HG02943 (cell line): ENCODE measurements around the gene PGA5.
"Not testable (repeated sequence)": the region's sequence is repeated elsewhere in the genome, so short reads cannot be mapped to it uniquely, and the experiment has no call there.

Experiments used
- ATAC-seq: cut with Tn5 transposase; IDR thresholded peaks from one replicate; pipeline ENCODE4 v1.9.1; 2021; ENCODE audit warnings: mild to moderate bottlenecking, low read depth, moderate library complexity; ENCODE audit not compliant: unreplicated experiment

PGA5 gene

DNA sequence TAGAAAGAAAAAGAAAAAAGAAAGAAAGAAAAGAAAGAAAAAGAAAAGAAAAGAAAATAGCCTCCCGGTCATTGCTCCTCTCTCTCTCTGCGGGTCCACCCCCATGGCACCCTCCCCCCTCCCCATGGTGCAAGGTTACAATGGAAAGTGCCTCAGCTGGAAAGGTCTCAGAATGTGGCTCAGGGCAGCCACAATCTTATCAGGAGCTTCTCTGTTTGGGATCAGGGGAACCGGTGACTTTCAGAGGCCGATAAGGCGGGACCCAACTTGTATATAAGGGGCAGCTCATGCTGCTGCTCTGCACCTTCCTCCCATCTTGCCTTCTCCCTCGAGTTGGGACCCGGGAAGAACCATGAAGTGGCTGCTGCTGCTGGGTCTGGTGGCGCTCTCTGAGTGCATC is at the start of gene PGA5:
Gene PGA5 (plus strand): TSS at position 301 of the 400 bp plus-strand sequence. CDS start 52 bp downstream, at position 353.
- not testable (repeated sequence) for ATAC-seq

DNA sequence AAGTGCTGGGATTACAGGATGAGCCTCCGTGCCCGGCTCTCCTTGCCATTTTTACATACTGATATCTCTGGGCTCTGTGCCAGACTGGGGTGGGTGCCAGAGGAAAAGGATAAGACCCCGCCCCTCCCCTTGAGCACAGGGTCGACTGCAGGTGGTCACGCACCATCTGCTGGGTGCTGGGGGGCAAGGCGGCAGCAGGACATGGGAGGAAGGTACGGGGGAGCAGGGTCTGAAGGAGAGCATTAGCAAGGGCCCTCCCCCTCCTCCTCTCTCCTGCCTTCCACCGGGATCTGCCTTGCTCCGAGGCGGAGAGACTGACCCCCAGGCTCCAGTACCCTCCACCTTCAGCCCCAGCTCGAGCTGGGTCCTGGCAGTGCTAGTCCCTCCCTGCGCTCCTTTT is 47.4 kb upstream of the PGA5 start:
- ATAC-seq = no peak

DNA sequence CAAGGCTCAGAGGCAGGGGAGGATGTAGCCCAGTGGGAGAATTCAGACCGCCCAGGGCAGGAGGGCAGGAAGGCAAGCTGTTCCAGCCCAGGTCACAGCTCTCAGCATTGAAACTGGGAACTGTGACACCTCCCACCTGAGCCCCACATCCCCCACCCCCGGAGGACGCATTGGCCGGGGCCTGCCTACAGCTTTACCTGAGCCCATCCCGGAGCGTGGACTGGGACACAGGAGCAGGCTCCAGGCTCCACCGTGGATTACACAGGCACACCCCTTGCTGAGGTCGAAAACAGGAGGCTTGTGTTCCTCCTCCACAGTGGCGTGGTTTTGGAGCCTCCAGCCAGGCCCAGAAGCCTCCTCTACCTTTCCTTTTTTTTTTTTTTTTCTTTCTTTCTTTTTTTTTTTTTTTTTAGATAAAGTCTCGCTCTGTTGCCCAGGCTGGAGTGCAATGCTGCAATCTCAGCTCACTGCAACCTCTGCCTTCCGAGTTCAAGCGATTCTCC is 46.8 kb upstream of the PGA5 start:
- no peak for ATAC-seq

DNA sequence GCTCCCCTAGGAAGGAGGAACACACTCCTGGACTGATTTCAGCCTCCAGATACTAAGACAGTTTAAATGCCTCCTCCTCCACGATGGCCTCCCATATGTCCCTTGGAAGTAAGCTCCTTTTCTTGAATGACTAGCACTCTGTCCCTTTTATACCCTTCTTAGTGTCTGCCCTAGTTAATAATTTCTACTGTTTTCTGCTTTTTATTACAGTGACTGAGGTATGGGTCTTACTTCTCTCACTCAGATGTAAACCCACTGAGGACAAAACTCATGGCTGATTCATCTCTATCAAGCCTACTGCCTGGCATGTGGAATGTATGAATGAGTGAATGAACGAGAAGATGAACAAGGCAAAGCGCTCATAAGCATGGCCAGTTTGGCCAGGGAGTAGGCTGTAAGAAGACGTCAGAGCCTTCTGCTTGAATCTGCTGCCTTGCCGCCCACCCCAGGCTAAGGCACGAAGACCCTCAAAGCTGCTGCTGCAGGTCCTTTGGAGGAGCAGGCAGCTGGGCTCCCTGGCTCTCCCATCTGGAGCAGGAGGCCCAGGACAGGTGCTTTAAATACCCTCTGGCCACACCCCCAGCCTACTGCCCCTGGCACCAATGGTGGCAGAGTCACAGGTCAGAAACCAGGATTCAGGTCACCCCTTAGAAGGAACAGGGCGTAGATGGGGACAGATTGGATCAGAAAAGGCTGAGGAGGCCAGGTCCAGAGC is 45.8 kb upstream of the PGA5 start:
- no peak for ATAC-seq

DNA sequence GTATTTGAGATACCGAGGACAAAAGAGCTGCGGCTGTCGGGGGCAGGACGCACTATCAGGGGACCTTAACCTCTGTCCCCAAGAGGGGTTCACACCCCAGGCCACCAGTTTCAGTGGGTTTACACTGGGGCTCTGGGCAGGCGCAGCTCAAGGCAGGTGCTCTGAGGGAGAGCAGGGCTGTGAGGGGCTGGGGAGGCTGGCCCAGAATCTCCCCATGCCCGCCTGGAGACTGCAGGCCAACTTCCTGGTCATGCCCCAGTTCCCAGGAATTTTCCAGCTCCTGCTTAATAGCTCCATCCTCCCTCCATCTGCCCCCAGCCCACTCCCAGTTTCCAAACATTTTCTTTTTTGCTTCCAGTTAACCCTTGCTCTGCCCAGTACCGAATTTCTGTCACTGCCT is 45.3 kb upstream of the PGA5 start:
- ATAC-seq = no peak

DNA sequence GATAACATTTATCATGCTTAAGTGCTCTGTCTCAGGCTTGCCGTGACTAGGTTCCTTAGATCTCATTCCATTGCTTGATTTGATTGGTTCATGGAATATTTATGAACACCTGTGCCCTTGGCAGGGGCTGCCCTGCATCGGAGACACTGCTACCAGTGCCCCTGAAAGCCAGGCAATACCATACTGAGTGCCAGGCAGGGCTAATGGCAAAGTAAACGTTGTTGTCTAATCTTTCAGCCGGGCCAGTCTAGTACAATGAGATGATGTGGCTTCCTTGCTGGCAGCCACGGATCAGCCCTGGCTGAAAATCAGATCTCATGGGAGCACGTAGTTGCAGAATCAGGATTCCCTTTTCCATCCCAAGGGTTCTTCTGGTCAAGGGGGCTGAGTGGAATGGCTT is 42.6 kb upstream of the PGA5 start:
- ATAC-seq = no peak

DNA sequence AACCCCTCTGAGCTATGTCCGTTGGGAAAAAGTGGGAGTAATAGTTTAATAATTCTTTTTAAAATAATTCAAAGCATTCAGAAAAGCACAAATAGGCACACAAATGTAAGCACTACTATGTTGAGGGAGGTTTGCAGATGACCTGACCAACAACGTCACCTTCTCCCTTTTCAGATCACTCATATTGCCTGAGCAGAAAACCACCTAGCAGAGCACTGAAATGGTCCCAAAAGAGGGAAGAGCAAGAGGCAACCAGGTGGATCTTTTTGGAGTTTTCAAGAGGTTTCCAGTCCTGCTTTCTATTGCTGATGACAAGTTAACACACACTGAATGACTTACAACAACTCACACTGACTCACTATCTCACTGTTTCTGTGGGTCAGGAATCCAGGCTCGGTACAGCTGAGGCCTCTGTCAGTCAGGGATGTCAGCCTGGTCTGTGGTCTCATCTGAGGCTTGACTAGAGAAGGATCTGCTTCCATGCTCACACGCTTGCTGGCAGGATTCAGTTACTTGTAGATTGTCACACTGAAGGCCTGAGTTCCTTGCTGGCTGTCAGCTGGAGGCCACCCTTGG is 41.9 kb upstream of the PGA5 start:
- ATAC-seq = no peak

DNA sequence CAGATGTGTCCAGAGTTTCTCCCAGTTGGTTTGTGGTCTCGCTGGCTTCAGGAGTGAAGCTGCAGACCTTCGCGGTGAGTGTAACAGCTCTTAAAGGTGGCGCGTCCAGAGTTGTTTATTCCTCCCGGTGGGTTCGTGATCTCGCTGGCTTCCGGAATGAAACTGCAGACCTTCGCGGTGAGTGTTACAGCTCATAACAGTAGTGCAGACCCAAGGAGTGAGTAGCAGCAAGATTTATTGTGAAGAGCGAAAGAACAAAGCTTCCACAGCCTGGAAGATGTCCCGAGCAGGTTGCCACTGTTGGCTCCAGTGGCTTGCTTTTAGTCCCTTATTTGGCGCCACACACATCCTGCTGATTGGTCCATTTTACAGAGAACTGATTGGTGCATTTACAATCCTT is 39.5 kb upstream of the PGA5 start:
- no peak for ATAC-seq

DNA sequence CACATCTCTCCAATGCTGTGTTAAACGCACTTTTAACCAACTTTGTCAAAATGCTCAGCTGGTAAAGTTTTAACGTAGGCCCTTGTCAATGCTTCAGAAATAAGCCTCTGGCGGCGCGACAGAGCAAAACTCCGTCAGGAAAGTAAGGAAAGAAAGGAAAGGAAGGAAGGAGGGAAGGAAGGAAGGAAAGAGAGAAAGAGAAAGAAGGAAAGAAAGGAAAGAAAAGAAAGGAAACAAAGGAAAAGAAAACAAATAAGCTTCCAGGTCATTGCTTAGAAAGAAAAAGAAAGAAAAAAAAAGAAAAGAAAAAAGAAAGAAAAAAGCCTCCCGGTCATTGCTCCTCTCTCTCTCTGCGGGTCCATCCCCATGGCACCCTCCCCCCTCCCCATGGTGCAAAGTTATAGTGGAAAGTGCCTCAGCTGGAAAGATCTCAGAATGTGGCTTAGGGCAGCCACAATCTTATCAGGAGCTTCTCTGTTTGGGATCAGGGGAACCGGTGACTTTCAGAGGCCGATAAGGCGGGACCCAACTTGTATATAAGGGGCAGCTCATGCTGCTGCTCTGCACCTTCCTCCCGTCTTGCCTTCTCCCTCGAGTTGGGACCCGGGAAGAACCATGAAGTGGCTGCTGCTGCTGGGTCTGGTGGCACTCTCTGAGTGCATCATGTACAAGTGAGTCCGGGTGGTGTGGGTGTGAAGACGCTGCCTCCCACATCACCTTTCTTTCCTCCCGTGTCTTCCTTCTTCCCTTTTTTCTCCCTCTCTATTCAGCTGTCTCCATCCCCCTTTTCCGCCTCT is 37.8 kb upstream of the PGA5 start, which contains the start of gene PGA3:
Gene PGA3 (plus strand): TSS at position 566 of the 797 bp plus-strand sequence. CDS start 50 bp downstream, at position 616.
- not testable (repeated sequence) for ATAC-seq

DNA sequence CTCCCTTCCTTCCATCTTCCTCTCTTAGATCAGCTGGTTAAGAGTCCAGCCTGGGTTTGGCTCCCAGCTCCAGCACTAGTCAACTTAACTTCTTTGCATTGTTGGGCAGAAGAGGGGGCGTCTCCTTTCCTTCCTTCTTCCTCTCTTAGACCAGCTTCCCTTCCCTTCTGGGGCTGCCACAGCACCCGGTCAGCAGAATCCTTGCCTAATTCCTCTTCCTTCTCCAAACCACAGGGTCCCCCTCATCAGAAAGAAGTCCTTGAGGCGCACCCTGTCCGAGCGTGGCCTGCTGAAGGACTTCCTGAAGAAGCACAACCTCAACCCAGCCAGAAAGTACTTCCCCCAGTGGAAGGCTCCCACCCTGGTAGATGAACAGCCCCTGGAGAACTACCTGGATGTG is 37.1 kb upstream of the PGA5 start:
- not testable (repeated sequence) for ATAC-seq

DNA sequence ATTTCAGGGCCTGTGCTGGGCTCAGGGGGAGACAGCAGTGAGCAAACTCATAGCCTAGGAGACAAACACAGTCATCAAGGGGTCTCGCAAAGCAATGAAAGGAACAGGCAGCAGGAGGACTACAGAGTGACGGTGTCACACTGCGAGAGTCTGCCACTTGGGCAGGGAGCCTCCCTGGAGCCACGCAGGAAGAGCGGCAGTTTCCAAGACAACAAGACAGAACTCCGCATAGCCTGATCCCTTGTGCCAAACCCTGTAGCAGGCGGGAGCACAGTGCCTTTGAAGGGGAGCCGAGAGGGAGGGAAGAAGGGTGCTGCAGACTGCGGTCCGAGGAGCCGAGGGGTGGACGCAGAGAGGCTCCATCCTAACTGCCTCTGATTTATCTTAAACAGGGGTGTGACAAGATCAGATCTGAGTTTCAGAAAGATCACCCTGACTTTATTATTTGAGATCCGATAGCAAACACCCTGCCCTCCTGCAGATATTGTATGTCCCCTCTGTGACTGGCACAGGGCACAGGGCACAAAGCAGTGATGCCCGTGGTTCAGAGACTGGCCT is 36.4 kb upstream of the PGA5 start:
- not testable (repeated sequence) for ATAC-seq

DNA sequence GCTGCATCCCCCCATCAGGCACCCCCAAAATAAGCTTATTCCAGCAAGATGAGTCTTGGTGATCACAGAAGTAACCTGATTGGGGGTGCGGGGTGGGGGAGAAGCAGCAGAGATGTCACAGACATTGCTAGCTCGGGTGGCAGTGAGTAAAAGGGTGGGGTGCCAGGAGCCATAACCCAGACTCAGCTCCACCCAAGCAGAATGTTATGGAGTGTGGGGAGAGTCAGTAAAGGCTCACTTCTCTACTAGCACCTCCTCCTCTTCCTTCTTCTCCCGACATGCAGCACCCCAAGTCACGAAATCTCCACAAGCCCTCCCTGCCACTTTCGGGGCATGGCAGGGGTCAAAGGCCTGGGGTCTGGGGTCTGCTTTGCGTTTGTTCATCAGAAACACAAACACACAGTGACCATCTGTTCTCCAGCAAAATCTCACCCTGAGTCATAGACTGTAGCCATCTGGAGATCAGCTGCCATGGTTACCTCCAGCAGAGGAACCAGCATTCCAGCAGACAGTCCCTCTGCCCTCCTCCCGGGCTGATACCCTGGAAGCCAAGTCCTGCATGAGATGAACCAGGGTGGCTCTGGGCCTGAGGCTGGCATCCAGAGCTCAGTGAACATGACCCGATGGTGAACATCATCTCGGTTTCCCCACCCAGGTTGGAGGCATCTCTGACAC is 33.2 kb upstream of the PGA5 start:
- not testable (repeated sequence) for ATAC-seq

DNA sequence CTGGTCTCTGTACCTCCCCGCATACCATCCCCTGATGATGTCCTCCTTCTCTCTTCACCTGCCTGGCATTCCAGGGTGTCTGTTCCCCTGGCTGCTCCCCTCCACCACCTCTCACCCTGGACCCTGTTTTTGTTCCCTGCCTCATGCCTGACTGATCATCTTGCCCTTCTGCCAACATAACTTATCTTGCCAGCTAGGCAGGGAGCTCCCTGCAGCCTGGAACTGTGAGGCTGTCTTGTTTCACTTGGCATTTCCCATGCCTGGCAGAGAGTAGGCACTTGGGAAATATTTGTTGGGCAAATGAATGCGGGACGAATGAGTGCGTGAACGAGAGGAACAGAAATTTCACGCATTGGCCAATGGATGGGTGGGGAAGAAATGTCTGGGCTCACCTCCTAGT is 30.3 kb upstream of the PGA5 start:
- not testable (repeated sequence) for ATAC-seq

DNA sequence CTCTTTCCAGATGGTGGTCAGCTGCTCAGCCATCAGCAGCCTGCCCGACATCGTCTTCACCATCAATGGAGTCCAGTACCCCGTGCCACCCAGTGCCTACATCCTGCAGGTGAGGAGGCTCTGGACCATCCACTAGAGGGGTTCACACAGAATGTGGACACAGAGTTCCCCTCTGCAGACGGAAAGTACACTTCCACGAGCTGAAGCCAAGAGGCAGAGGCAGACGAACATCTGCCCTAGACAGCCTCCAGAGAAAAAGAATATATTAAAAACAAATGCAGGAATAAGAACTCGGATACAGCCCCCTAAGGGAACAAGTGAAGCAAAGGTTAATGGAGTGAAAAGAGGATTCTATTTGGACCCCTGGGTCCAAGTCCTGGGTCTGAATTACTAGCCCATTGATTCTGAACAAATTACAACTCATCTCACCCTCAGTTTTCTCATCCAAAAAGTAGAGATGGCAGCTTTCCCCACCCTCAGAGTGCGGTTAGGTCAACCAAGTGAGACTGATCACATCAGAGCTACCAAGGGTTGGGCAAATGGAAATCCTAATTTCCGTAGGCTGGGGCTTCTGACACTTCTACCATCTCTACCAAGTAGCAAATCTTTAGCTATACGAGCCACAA is 29.5 kb upstream of the PGA5 start:
- not testable (repeated sequence) for ATAC-seq

DNA sequence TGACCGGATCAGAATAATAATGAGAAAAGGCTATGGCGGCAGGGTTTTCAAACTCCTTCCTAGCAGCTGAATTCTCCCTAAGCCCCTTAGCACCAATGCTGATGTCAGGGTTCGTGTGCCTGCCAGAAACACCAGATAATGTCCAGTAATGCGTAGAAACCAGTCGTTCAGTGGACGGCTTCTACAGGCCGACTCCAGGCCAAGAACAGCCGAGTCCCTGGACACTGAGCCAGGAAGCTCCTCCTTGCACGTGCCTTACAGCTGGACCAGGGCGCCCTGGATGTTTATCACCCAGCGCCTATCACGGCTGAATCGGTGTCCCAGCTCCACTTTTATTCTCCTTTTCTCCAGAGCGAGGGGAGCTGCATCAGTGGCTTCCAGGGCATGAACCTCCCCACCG is 28.8 kb upstream of the PGA5 start:
- not testable (repeated sequence) for ATAC-seq

DNA sequence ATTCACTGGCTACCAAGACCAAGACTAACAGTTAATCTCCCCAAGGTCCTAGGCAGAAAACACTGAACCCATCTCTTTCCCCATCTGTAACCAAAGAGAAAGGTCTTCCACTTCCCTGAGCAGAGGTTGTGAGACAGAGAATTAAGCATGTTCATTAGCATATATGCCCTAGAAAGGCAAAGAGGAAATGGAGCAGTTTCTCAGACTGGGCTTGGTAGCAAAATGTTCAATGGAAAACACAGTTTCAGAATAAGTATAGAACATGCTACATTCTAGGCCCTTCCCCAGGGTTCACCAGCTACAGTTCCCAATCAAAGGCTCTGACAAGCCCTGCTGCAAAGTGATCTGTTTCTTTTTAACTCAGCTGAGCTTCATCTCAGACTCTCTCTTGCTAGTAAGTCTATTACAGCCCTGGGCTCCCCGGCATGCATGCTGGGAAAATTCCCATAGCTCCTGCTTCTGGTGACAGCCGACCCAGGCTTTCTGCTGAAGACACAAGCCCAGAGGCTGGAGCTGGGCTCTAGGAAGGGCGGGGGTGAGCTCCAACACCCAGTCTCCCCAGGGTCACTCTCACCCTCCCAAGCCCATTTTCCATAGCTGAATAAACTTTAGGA is 27.2 kb upstream of the PGA5 start:
- not testable (repeated sequence) for ATAC-seq

DNA sequence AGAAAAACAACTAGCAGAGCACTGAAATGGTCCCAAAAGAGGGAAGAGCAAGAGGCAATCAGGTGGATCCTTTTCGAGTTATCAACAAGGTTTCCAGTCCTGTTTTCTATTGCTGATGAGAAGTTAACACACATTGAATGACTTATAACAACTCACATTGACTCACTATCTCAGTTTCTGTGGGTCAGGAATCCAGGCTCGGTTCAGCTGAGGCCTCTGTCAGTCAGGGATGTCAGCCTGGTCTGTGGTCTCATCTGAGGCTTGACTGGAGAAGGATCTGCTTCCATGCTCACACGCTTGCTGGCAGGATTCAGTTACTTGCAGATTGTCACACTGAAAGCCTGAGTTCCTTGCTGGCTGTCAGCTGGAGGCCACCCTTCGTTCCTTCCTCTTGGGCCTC is 22.7 kb upstream of the PGA5 start:
- ATAC-seq = not testable (repeated sequence)

DNA sequence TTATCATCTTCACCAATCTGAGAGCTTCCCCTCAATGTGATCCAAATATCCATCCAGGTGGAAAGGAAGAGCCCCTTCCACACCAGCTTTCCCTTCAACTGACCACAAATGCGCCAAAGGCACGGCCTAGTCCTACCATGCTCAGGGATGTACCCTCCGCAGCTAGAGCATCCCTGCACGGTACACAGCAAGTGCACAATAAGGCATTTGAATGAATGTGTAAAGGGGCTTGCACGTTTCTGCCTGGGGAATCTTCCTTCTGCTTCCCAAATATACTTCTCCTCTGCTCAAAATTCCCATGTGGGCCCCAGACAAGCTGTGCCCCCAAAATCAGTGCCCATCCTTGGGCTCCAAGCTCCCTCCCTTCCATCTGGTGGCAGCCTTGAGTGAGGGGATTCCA is 22.0 kb upstream of the PGA5 start:
- not testable (repeated sequence) for ATAC-seq

DNA sequence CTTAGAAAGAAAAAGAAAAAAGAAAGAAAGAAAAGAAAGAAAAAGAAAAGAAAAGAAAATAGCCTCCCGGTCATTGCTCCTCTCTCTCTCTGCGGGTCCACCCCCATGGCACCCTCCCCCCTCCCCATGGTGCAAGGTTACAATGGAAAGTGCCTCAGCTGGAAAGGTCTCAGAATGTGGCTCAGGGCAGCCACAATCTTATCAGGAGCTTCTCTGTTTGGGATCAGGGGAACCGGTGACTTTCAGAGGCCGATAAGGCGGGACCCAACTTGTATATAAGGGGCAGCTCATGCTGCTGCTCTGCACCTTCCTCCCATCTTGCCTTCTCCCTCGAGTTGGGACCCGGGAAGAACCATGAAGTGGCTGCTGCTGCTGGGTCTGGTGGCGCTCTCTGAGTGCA is 18.9 kb upstream of the PGA5 start, which contains the start of gene PGA4:
Gene PGA4 (plus strand): TSS at position 301 of the 400 bp plus-strand sequence. CDS start 54 bp downstream, at position 355.
- not testable (repeated sequence) for ATAC-seq
